Measurements from ENCODE around the gene TFB2M.
"Not testable (repeated sequence)": the region's sequence is repeated elsewhere in the genome, so short reads cannot be mapped to it uniquely, and the experiment has no call there.

The TFB2M gene

GRCh38 chr1:246576709-246577032 is 10.6 kb upstream of the TFB2M start:
- no peak for DNase-seq
- no peak for TF ChIP-seq GATA1 (IDR thresholded peaks at IDR 0.05; ENCODE audit: low read depth, low read length)
- TF ChIP-seq POLR2A (IDR thresholded peaks at IDR 0.05; ENCODE audit: low read length): no peak

- TF ChIP-seq POLR2A (IDR thresholded peaks at IDR 0.05; ENCODE audit: low read length) (no peak), GATA1 (IDR thresholded peaks at IDR 0.05; ENCODE audit: low read depth, low read length) (no peak)
- DNase-seq: no peak
Measured at GRCh38 chr1:246573491-246573890, 7.4 kb upstream of the TFB2M start.

GRCh38 chr1:246572785-246573184 is 6.7 kb upstream of the TFB2M start:
- TF ChIP-seq POLR2A (IDR thresholded peaks at IDR 0.05; ENCODE audit: low read length): no peak
- TF ChIP-seq GATA1 (IDR thresholded peaks at IDR 0.05; ENCODE audit: low read depth, low read length): no peak
- no peak for DNase-seq

GRCh38 chr1:246571953-246572352 is 5.9 kb upstream of the TFB2M start:
- no peak for TF ChIP-seq POLR2A (IDR thresholded peaks at IDR 0.05; ENCODE audit: low read length)
- TF ChIP-seq GATA1 (IDR thresholded peaks at IDR 0.05; ENCODE audit: low read depth, low read length): no peak

GRCh38 chr1:246571309-246571708 is 5.2 kb upstream of the TFB2M start:
- not testable (repeated sequence) for DNase-seq

More at GRCh38 chr1:246571953-246572352, 5.9 kb upstream of the TFB2M start:
- no peak for DNase-seq

- TF ChIP-seq GATA1 (IDR thresholded peaks at IDR 0.05; ENCODE audit: low read depth, low read length) (no peak), POLR2A (IDR thresholded peaks at IDR 0.05; ENCODE audit: low read length) (peak; percentile 44)
- DNase-seq: peak; percentile 28 to 49
Measured at GRCh38 chr1:246569248-246570238, 3.5 kb upstream of the TFB2M start.

GRCh38 chr1:246567646-246568235 is 1.7 kb upstream of the TFB2M start:
- TF ChIP-seq POLR2A (IDR thresholded peaks at IDR 0.05; ENCODE audit: low read length) (no peak), GATA1 (IDR thresholded peaks at IDR 0.05; ENCODE audit: low read depth, low read length) (no peak)
- DNase-seq: peak; percentile 37 to 43

- DNase-seq: peak; percentile 50 to 78
- TF ChIP-seq POLR2A (IDR thresholded peaks at IDR 0.05; ENCODE audit: low read length) (no peak), GATA1 (IDR thresholded peaks at IDR 0.05; ENCODE audit: low read depth, low read length) (no peak)
Measured at GRCh38 chr1:246566813-246567645, 968 bp upstream of the TFB2M start.

- DNase-seq: peak in 1 of 2 experiments; percentile 83
- no peak for TF ChIP-seq POLR2A (IDR thresholded peaks at IDR 0.05; ENCODE audit: low read length)
Measured at GRCh38 chr1:246565751-246566127, 322 bp downstream of the TFB2M start.

- DNase-seq: peak; percentile 34 to 60
- no peak for TF ChIP-seq POLR2A (IDR thresholded peaks at IDR 0.05; ENCODE audit: low read length)
- TF ChIP-seq GATA1 (IDR thresholded peaks at IDR 0.05; ENCODE audit: low read depth, low read length): no peak
Measured at GRCh38 chr1:246564839-246565750, 966 bp downstream of the TFB2M start.

- DNase-seq: not testable (repeated sequence)
Measured at GRCh38 chr1:246560833-246561232, 5.2 kb downstream of the TFB2M start.

GRCh38 chr1:246559310-246559709 is 6.8 kb downstream of the TFB2M start:
- TF ChIP-seq GATA1 (IDR thresholded peaks at IDR 0.05; ENCODE audit: low read depth, low read length) (no peak), POLR2A (IDR thresholded peaks at IDR 0.05; ENCODE audit: low read length) (no peak)
- DNase-seq: no peak

- no peak for TF ChIP-seq GATA1 (IDR thresholded peaks at IDR 0.05; ENCODE audit: low read depth, low read length)
- TF ChIP-seq POLR2A (IDR thresholded peaks at IDR 0.05; ENCODE audit: low read length): no peak
- DNase-seq: no peak
Measured at GRCh38 chr1:246558041-246558440, 8.0 kb downstream of the TFB2M start.
